Activated naive CD4-positive, alpha-beta T cell treated with anti-CD3 and anti-CD28 coated beads, Interleukin-2, amount 50 U/mL, for 24 hours (primary cell): ENCODE data around the gene PSG11.
"Not testable (repeated sequence)": the region's sequence is repeated elsewhere in the genome, so short reads cannot be mapped to it uniquely, and the experiment has no call there.

Source experiments
- H3K27ac Mint-ChIP-seq: one replicate; pipeline ENCODE4 v1.8.0; 2021; ENCODE audit warnings: mild to moderate bottlenecking, mixed read lengths
- H3K27me3 Mint-ChIP-seq: one replicate; pipeline ENCODE4 v1.8.0; 2021; ENCODE audit warnings: mixed read lengths
- H3K36me3 Mint-ChIP-seq: one replicate; pipeline ENCODE4 v1.8.0; 2021; ENCODE audit warnings: mixed read lengths
- H3K4me1 Mint-ChIP-seq: one replicate; pipeline ENCODE4 v1.8.0; 2021; ENCODE audit warnings: mixed read lengths
- H3K4me3 Mint-ChIP-seq: one replicate; pipeline ENCODE4 v1.8.0; 2021; ENCODE audit warnings: mild to moderate bottlenecking, mixed read lengths
- H3K9me3 Mint-ChIP-seq: one replicate; pipeline ENCODE4 v1.8.0; 2021; ENCODE audit warnings: mixed read lengths

The PSG11 gene

GRCh38 chr19:43004846-43005245, 21.4 kb downstream of the PSG11 start:
- not testable (repeated sequence) for H3K27ac Mint-ChIP-seq, H3K9me3 Mint-ChIP-seq
- peaks cover 29% of the 10 kb centered on the region for H3K27me3 Mint-ChIP-seq

GRCh38 chr19:43003634-43004033, 22.6 kb downstream of the PSG11 start:
- not testable (repeated sequence) for H3K36me3 Mint-ChIP-seq, H3K27ac Mint-ChIP-seq, H3K4me1 Mint-ChIP-seq, H3K4me3 Mint-ChIP-seq, H3K9me3 Mint-ChIP-seq
- peaks cover 23% of the 10 kb centered on the region for H3K27me3 Mint-ChIP-seq

More at GRCh38 chr19:43004846-43005245, 21.4 kb downstream of the PSG11 start:
- not testable (repeated sequence) for H3K4me3 Mint-ChIP-seq, H3K4me1 Mint-ChIP-seq, H3K36me3 Mint-ChIP-seq

DNA sequence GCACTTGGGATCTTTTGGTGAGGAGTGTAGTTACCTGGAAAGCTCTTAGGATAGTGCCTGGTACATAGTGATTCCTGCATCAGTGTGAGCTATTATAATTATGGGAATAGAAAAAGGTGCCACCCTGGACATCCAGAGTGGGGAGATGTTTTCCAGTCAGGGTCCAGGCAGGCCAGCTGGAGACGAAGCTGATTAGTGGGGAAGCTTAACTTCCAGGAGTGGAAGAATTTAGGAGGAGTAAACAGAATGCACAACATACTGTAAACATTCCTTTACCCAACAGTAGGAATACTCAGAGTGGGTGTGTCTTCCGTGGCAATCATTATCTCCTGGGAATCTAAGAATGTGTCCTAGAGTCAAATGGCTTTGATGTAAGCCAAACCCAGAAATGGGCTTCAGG, 23.3 kb downstream of the PSG11 start:
- H3K27ac Mint-ChIP-seq, H3K36me3 Mint-ChIP-seq, H3K4me3 Mint-ChIP-seq, H3K4me1 Mint-ChIP-seq, H3K9me3 Mint-ChIP-seq: not testable (repeated sequence)
- H3K27me3 Mint-ChIP-seq = peaks cover 23% of the 10 kb centered on the region

- not testable (repeated sequence) for H3K27me3 Mint-ChIP-seq, H3K27ac Mint-ChIP-seq, H3K4me3 Mint-ChIP-seq, H3K36me3 Mint-ChIP-seq, H3K4me1 Mint-ChIP-seq, H3K9me3 Mint-ChIP-seq
These were observed 30.1 kb downstream of the PSG11 start for GRCh38 chr19:42996161-42996560.

DNA sequence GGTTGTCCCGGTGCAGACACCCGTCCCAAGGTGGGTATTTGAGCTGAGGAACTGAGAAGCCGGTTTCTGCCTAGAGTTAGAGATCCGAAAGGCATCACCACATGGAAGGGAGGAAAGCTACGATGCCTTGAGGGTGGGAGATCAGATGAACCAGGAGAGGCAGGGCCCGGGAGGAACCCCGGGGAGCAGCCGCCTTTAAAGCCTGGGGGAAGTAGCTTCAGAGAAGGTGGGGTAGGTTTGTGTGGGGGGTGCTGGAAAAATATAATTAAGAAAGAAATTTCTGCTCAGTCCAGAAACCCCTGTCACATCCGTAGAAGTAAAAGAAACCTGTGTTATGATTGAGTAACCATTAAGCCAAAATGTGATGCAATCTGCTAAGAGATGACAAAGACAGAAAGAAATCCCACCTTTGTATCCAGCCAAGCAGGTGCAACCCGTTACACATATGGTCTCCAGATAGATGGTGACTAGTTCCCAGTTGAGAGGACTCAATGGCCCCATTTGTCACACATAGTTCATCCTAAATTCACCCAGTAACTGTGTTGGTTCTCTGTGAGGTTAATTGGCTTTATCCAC, 34.2 kb downstream of the PSG11 start:
- H3K27ac Mint-ChIP-seq, H3K9me3 Mint-ChIP-seq, H3K27me3 Mint-ChIP-seq, H3K4me1 Mint-ChIP-seq, H3K36me3 Mint-ChIP-seq, H3K4me3 Mint-ChIP-seq: not testable (repeated sequence)

DNA sequence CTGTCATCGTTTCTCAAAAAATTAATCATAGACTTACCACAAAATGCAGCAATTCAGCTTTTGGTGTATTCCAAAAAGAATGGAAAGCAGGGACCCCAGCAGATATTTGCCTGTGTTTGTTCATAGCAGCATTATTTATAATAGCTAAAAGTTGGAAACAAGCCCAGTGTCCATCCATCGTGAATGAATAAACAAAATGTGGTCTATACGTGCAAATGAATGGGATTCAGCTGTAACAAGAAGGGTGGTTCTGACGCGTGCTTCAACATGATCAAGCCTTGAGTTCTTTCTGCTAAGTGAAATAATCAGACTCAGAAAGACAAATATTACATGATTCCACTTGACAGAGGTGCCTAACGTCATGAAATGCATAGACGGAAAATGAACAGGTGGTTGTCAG, 36.4 kb downstream of the PSG11 start:
- Mint-ChIP-seq H3K9me3 (peaks cover 6% of the 10 kb centered on the region), H3K27ac (no peak overlapping the region), H3K27me3 (peaks cover 15% of the 10 kb centered on the region), H3K4me1 (no peaks in the 10 kb centered on the region), H3K36me3 (no peaks in the 10 kb centered on the region), H3K4me3 (no peak overlapping the region)

DNA sequence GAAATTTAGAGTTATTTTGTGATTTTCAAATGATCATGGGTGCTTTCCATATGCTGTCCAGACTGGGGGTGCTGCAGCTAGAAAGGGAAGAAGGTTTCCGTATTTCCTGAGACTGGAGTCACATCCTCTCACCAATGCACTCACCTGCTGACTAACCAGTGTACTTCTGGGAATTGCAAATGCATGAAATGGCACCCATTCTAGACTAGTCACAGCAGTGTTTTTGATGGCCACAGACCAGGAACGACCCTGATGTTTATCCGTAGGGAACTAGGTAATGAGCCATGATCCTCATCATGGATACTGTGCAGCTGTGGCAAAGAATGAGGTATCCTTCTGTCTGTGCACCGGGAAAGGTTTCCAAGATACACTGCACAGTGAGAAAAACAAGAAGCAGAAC, 37.1 kb downstream of the PSG11 start:
- not testable (repeated sequence) for H3K36me3 Mint-ChIP-seq, H3K9me3 Mint-ChIP-seq, H3K27ac Mint-ChIP-seq, H3K4me1 Mint-ChIP-seq, H3K4me3 Mint-ChIP-seq
- peaks cover 15% of the 10 kb centered on the region for H3K27me3 Mint-ChIP-seq

DNA sequence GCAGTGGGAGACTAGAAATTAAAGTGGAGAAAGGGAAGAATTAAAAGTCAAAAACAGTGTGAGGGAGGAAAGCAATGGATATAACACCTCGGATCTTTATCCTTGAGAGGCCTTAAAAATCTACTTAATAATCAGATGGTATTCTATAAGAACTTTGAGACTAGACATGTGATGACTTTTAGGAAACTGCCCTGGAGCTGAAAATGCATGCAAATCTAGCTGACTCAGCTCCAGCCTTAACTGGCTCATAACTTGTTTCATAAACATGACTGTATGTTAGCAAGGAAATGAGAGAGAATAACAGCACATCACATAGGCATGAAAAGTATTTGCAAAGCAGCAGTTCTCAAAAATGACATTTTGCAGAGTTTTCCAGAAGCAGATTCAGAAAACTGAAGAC, 38.1 kb downstream of the PSG11 start:
- H3K27me3 Mint-ChIP-seq = peaks cover 15% of the 10 kb centered on the region
- not testable (repeated sequence) for H3K9me3 Mint-ChIP-seq, H3K4me1 Mint-ChIP-seq, H3K4me3 Mint-ChIP-seq, H3K36me3 Mint-ChIP-seq, H3K27ac Mint-ChIP-seq

DNA sequence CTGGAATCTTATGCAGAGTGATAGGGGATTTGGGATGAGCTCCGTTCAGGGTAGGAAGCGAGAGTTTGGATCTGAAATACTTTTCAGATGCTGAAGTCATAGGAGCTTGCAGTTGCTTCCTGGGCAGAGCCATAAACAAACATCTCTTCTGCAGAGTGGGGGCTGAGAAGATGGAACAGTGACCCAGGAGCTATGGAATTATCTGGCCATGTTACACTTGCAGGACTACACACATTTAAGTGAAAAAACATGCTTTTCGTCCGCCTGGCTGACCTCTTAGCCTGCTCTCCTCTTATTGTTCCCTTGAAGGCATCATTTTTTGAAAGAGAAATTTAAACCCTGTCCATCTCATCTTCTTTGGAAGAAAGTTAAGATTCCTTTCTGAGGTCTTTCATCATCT, 40.7 kb downstream of the PSG11 start:
- H3K4me3 Mint-ChIP-seq = no peak overlapping the region
- H3K36me3 Mint-ChIP-seq = peaks cover 3% of the 10 kb centered on the region
- peaks cover 21% of the 10 kb centered on the region for H3K9me3 Mint-ChIP-seq
- no peak overlapping the region for H3K27ac Mint-ChIP-seq
- no peaks in the 10 kb centered on the region for H3K4me1 Mint-ChIP-seq
- H3K27me3 Mint-ChIP-seq = peaks cover 18% of the 10 kb centered on the region

DNA sequence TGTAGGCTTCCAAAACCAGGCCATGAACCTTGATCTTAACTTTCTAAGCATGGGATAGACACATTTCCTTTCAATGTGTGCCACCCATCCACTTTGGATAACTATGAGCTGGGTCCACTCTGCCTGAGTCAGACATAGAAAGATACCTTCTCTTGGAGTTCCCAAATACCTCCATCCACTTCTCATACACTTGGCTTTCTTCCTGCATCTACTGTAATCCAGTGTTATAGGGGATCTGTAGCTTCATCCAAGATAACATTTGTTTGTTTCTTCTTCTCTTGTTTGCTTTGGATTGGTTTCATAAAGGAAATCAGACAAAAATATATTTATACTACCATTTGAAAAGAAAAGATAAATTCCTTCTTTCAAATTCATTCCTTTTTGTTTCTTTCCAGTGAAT, 44.2 kb downstream of the PSG11 start:
- peaks cover 24% of the 10 kb centered on the region for H3K9me3 Mint-ChIP-seq
- H3K27ac Mint-ChIP-seq, H3K4me3 Mint-ChIP-seq, H3K36me3 Mint-ChIP-seq, H3K4me1 Mint-ChIP-seq: not testable (repeated sequence)
- peaks cover 13% of the 10 kb centered on the region for H3K27me3 Mint-ChIP-seq

GRCh38 chr19:42971451-42971850, 54.8 kb downstream of the PSG11 start:
- H3K27me3 Mint-ChIP-seq, H3K36me3 Mint-ChIP-seq, H3K4me3 Mint-ChIP-seq, H3K9me3 Mint-ChIP-seq, H3K27ac Mint-ChIP-seq, H3K4me1 Mint-ChIP-seq: not testable (repeated sequence)

DNA sequence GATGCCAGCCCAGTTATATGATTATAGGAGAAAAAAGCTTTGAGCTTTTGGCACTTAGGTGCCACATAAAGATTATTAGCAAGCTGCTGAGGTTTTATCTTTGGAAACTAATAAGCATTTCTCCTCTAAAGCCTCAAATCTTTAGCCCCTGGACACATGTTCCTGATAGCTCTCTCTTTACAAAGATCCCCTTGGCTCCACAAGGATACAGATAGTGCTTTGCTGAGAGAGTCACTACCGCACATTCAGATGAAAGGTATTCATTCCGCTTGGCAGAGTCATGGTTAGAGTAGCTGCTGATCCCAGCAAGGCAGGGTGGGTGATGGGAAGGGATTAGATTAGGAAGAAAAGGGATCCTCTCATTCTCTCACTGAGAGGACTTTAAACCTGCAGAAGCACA, 61.1 kb downstream of the PSG11 start:
- peaks cover 1% of the 10 kb centered on the region for H3K27me3 Mint-ChIP-seq
- no peaks in the 10 kb centered on the region for H3K4me1 Mint-ChIP-seq
- no peaks in the 10 kb centered on the region for H3K9me3 Mint-ChIP-seq
- H3K36me3 Mint-ChIP-seq = no peaks in the 10 kb centered on the region
- H3K27ac Mint-ChIP-seq = no peak overlapping the region
- H3K4me3 Mint-ChIP-seq = no peak overlapping the region

GRCh38 chr19:42961119-42961518, 65.2 kb downstream of the PSG11 start:
- H3K27ac Mint-ChIP-seq = no peak overlapping the region
- no peaks in the 10 kb centered on the region for H3K4me1 Mint-ChIP-seq
- no peaks in the 10 kb centered on the region for H3K36me3 Mint-ChIP-seq
- no peak overlapping the region for H3K4me3 Mint-ChIP-seq
- no peaks in the 10 kb centered on the region for H3K9me3 Mint-ChIP-seq
- peaks cover 6% of the 10 kb centered on the region for H3K27me3 Mint-ChIP-seq
